ENCODE results near the gene TET3. TPM values are rescaled to one million over a fixed set of nuclear protein-coding genes. Genes with fewer than 3 reads are reported as not detected.

TET3 gene
- total RNA-seq, 2 experiments from 2014 or later: 15.5 to 16.4 TPM

DNA sequence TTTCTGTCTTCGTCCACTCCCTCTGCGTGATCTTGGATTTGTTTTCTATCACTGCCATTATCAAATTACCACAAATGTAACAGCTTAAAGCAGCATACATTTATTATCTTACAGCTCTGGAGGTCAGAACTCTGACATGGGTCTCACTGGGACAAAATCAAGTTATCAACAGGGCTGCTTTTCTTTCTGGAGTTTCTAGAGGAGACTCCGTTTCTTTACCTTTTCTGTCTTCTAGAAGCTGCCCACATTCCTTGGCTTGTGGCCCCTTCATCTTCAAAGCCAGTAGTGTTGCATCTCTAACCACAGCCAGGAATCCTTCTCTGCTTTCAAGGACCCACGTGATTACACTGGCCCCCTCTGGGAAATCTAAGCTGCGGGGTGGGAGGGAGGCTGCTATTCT is 21.9 kb upstream of the TET3 start:
- TF ChIP-seq, protein P1, sequence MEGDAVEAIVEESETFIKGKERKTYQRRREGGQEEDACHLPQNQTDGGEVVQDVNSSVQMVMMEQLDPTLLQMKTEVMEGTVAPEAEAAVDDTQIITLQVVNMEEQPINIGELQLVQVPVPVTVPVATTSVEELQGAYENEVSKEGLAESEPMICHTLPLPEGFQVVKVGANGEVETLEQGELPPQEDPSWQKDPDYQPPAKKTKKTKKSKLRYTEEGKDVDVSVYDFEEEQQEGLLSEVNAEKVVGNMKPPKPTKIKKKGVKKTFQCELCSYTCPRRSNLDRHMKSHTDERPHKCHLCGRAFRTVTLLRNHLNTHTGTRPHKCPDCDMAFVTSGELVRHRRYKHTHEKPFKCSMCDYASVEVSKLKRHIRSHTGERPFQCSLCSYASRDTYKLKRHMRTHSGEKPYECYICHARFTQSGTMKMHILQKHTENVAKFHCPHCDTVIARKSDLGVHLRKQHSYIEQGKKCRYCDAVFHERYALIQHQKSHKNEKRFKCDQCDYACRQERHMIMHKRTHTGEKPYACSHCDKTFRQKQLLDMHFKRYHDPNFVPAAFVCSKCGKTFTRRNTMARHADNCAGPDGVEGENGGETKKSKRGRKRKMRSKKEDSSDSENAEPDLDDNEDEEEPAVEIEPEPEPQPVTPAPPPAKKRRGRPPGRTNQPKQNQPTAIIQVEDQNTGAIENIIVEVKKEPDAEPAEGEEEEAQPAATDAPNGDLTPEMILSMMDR (IDR thresholded peaks at IDR 0.05): no peak
- peaks cover 10% of the 10 kb centered on the region for H3K9me3 Mint-ChIP-seq
- POLR2A ChIA-PET: interaction anchor here (1.2 to 2.1 kb wide), 4 partner anchors 10 to 25 kb away, joined by 3 to 5 read pairs (median 4); no protein-coding TSS in a partner anchor
- peaks cover 46% of the 10 kb centered on the region for H3K4me1 Mint-ChIP-seq (ENCODE audit: low read depth)
- H3K36me3 Mint-ChIP-seq (ENCODE audit: low read depth): peaks cover 37% of the 10 kb centered on the region
- intact Hi-C loops (cut with micrococcal nuclease): no loop called here
- no peak for ATAC-seq
- H3K4me3 Mint-ChIP-seq: no peak overlapping the region
- DNase-seq: no peak
- peak overlapping the region; percentile 14 for H3K27ac Mint-ChIP-seq
- CTCF ChIA-PET: interaction anchor here (0.6 to 1.3 kb wide), 2 partner anchors 14 to 83 kb away, joined by 3 to 4 read pairs; no protein-coding TSS in a partner anchor
- H3K27me3 Mint-ChIP-seq: no peaks in the 10 kb centered on the region

DNA sequence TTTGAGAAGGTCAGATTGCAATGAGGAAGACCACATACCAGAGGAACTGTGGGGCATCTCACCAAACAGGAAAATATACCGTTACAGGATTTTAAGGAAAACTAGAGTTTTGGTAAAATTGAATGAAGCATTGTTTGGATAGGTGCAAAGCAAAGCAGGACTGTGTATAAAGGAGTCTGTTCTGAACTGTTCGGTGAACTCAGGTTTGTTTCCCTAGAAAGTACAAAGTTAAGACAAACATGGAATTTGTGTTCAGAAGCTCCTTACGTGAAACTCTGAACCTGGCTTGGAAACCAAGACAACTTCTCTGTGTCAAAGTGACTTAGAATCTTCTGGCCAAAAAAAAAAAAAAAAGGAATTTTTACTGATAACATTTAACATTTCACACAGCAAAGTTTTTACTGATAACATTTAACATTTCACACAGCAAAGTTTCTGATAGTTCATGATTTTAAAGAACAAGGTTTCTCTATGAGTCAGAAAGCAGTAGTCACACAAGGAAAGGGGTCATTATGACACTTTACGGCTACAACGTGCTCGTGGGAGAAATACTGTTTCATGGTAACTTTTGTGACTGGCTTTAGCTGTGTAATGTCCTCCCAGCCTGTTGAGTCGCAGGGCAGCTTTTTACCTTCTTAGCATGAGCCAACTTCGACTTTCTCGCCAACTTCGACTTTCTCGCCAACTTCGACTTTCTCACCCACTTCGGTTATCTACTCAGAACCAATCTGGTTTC is 21.2 kb upstream of the TET3 start:
- H3K27me3 Mint-ChIP-seq: no peaks in the 10 kb centered on the region
- H3K4me1 Mint-ChIP-seq (ENCODE audit: low read depth): peaks cover 44% of the 10 kb centered on the region
- intact Hi-C loops (cut with micrococcal nuclease): no loop called here
- H3K27ac Mint-ChIP-seq: peak overlapping the region; percentile 83
- POLR2A ChIA-PET: interaction anchor here (0.6 to 2.1 kb wide), 8 partner anchors 11 to 32 kb away, joined by 3 to 6 read pairs (median 4); no protein-coding TSS in a partner anchor
- ATAC-seq (peak; percentile 95), DNase-seq (peak; percentile 73)
- H3K9me3 Mint-ChIP-seq: peaks cover 10% of the 10 kb centered on the region
- CTCF ChIA-PET: interaction anchor here (0.6 to 1.5 kb wide), 5 partner anchors 14 to 82 kb away, joined by 3 to 4 read pairs (median 4); no protein-coding TSS in a partner anchor
- H3K4me3 Mint-ChIP-seq: peak overlapping the region; percentile 15
- H3K36me3 Mint-ChIP-seq (ENCODE audit: low read depth): peaks cover 29% of the 10 kb centered on the region
- TF ChIP-seq, protein P1 (IDR thresholded peaks at IDR 0.05): no peak

DNA sequence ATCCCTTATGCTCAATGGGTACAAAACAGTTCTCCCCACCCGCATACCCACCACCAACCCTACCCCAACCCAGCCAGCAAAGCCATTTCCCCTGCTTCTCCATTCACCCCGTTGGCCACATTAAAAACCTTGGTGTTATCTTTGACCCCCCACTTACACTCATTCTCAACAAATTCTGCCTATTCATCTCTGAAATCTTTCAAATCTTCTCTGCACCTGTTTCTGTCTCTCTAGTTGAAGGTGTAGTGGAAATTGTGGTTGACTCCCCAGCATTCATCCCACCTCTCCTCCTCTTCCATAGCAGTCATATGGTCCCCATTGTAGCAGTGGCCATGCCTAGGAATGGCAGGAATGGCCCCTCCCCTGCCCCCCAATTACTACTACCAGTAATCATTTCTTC is 20.5 kb upstream of the TET3 start:
- Mint-ChIP-seq H3K27ac (peak overlapping the region; percentile 83), H3K4me3 (peak overlapping the region; percentile 15), H3K36me3 (ENCODE audit: low read depth) (peaks cover 23% of the 10 kb centered on the region), H3K9me3 (peaks cover 10% of the 10 kb centered on the region), H3K27me3 (no peaks in the 10 kb centered on the region), H3K4me1 (ENCODE audit: low read depth) (peaks cover 43% of the 10 kb centered on the region)
- intact Hi-C loops (cut with micrococcal nuclease): no loop called here
- ChIA-PET CTCF (interaction anchor here (1.0 to 1.5 kb wide), 4 partner anchors 16 to 56 kb away, joined by 3 to 4 read pairs (median 4); no protein-coding TSS in a partner anchor), POLR2A (interaction anchor here (0.8 to 2.1 kb wide), 10 partner anchors 12 to 32 kb away, joined by 3 to 6 read pairs (median 4); no protein-coding TSS in a partner anchor)
- TF ChIP-seq, protein P1 (IDR thresholded peaks at IDR 0.05): no peak
- ATAC-seq: peak; percentile 38
- DNase-seq: no peak

DNA sequence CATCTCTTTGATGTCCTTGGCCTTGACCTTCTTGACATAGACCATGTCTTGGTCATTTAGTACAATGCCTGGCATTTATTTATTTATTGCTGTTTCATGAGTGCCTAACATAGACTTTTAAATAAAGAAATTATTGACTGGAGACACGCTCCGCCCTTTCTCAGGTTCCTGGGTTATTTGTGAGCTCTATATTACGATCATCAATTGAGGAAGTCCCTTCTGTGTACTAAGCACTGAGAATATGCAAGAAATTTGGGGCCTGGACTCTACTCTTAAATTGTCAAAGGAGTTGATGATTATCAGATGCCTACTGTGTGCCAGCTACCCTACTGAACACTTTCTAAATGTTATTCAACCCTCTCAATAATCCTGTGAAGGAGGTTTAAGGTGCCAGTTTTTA is 19.7 kb upstream of the TET3 start:
- Mint-ChIP-seq H3K4me3 (no peak overlapping the region), H3K27me3 (no peaks in the 10 kb centered on the region), H3K9me3 (peaks cover 10% of the 10 kb centered on the region), H3K36me3 (ENCODE audit: low read depth) (peaks cover 17% of the 10 kb centered on the region), H3K27ac (peak overlapping the region; percentile 83), H3K4me1 (ENCODE audit: low read depth) (peaks cover 50% of the 10 kb centered on the region)
- ATAC-seq (no peak), DNase-seq (no peak)
- POLR2A ChIA-PET: interaction anchor here (0.7 to 1.3 kb wide), 5 partner anchors 14 to 38 kb away, joined by 3 to 6 read pairs (median 3); partner anchors contain the start of gene DGUOK
- TF ChIP-seq, protein P1 (IDR thresholded peaks at IDR 0.05): no peak
- intact Hi-C loops (cut with micrococcal nuclease): no loop called here
- CTCF ChIA-PET: interaction anchor here (1.0 to 1.4 kb wide), 5 partner anchors 15 to 182 kb away, joined by 3 read pairs; no protein-coding TSS in a partner anchor

Measured in activated CD8-positive, alpha-beta T cell treated with anti-CD3 and anti-CD28 coated beads for 36 hours (primary cell).